CD1c-positive myeloid dendritic cell (primary cell): Measurements from ENCODE around the gene CACNA1C.
A peak's percentile ranks its signal among the peaks of the same experiment; 100 is the strongest.

Experiments used
- DNase-seq: peaks from one replicate; pipeline ENCODE4 v3.0.0-alpha.2; 2016; ENCODE audit errors: extremely low spot score

Gene CACNA1C

DNA sequence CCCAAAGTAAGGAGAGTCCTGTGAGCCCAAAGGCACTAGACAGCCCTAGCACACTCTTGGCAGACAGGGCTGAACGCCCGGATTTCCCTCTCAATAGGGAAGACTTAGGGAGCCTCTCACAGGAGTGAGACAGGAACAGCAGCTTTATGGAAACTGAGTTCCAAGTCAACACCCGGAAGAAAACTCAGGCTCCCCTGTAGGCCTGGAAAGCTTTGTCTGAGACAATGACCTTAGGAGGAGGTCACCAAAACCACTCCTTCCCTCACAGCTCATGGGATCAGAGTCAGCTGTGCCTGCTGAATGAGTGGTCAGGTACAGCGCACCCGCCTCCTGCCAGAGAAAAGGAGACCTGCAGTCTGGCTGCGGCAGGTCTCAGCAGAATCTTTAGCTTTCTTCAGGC is 229.5 kb downstream of the CACNA1C start:
- no peak for DNase-seq

DNA sequence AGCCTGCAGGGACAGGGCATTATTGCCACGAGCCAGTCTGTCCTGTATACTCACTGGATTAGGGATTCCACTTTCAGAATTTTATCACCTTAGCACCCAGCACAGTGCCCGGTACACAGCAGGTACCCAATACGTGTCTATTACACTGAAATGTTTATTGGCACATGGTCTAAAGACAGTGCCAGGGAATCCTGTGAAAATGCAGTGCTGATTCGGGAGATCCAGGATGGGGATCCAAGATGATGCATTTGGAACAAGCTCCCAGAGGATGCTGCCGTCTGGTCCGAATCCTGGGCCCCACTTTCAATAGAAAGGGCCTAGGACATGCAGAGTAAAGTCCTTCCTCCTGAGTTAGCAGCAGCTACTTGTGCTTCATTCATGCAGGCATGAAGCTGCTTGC is 230.7 kb downstream of the CACNA1C start:
- DNase-seq: no peak

DNA sequence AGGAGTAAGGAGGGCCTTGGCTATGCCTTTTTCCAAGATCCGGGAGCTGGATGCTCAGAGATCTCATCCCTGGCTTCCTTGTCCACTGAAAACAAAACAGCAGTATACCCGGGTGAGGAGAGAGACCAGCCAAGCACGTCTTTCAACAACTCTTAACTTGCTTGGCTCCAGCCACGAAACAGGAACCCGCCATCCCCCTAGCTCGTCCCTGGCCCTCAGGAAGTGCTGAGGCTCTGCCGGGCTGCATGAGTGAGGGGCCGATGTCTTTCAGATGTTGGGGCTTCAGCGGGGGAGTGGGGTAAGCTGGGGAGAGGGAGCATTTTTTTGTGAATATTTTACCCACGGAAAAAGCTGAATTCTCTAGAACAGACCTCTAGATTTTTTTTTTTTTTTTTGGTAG is 231.1 kb downstream of the CACNA1C start:
- peak; percentile 27 for DNase-seq

DNA sequence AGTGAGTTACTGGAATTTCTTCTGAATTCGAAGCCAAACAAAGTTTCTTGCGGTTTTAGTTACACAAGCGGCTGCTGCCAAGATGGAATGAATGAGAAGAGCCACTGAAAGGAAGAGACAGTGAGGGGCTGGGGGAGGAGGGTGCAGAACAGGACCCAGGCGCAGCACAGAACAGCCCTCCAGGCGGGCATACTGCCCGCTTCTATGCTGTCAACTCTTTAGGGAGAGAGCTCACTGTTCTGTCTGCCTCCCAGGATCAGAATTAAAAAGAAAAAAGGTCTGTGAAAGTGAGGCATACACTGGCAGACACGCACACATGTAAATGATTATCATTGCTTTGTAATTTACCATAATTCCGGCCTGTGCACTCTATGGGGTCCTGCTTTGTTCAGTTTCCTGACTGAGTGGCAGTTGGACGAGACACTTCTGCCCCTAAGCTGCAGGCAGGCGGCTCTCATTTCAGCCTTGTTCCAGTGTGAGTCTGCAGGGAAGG is 231.6 kb downstream of the CACNA1C start:
- no peak for DNase-seq

DNA sequence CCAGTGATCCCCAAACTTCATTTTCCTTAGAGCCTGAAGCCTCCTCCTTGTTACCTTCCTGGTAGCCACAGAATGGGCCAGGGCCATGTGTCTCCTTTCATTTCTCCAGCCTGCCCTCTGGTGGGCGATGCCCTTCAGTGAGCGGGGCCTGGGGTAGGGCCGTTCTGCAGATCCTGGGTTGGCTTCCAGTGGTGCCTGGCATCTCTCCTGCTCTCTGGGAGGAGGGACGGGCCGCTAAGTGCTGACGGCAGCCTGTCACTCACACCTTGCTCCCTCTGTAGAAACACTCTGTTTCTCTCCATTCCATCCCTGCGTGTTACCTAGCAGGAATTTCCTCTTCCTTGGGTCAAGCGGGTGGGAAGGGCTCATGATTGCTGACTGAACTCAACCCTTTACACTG is 232.1 kb downstream of the CACNA1C start:
- peak; percentile 37 for DNase-seq

DNA sequence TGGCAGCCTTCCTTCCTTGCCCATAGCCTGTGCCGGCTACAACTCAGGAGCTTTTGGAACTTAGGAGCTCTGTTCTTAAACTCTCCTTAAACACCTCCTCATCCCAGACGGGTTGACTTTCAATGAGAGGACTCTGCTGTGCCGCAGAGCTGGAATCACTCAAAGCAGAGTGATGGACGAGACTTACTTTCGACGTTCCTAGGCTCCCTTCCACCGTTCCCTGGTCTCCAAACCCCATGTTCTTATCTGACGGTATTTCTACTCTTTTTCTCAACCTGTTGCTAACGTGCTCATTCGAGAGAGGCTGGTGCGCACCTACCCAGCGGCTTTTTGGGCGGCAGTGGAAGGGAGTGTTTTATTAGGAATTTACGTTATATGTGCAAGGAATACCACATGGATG is 232.7 kb downstream of the CACNA1C start:
- no peak for DNase-seq

DNA sequence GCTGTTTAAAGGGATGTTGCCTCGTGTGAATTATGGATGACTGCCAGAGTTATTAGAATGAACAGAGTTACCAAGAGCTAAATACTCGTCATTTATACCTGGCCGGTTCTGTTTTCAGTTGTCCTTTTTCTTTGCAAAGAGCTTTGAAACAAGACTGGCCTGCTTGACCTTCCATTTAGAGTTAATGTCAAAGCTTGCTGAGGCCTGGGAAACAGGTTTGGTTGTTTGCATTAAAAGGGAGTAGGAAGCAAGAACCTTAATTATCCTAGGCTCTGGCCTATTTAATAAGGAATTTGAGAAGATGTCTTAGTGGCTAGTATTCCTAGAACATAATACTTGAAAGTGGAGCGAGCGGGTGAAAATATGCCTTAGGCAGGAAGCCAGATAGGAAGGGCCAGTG is 233.3 kb downstream of the CACNA1C start:
- no peak for DNase-seq

DNA sequence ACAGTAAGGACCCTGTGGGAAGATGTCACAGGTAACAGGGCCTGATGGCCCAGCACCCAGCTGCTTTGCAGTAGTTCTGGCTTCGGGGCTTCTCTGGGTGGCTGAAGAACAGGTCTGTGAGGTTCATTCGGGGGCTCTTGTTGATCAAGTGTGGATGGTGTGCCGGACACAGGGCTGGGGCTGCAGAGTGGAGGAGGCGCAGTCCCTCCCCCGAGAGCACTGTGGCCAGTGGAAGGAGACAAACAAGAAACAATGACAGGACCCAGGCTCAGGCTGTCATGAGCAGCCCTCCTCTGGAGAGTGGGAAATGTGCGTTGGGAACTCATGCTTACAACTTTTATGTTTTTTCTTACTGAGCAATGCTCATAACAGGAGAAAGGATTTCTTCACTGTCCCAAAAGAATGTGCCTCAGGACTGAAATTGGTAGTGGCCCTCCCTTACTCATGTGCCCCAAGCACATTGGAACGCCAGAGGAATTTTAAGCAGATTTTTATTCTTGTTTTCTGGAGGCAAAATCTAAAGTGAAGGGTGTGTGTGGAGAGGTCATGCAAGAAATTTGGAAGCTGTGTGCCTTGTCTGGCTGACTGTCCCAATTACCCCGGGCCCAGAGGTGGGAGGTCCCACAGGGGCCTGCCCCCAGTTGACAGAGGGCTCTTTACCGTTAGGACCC is 233.8 kb downstream of the CACNA1C start:
- DNase-seq: no peak

DNA sequence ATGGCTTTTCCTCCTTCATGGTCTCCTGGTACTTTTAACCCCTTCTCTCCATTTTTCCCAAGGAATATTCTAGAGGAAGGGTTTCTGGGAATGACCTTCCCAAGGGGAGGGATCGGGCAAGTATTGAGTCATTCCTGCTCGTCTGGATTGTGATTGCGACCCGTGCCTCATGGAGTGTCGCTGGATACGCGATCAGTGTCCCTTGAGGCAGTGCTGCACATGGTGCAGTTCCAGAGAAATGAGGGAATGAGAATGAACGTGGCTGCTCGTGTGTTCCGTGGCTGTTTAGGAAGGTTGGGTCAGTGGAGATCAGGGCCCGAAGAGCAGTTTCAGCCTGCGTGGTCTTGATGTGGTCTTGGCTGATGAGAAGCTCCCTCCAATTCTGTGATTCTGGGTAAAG is 234.4 kb downstream of the CACNA1C start:
- no peak for DNase-seq

DNA sequence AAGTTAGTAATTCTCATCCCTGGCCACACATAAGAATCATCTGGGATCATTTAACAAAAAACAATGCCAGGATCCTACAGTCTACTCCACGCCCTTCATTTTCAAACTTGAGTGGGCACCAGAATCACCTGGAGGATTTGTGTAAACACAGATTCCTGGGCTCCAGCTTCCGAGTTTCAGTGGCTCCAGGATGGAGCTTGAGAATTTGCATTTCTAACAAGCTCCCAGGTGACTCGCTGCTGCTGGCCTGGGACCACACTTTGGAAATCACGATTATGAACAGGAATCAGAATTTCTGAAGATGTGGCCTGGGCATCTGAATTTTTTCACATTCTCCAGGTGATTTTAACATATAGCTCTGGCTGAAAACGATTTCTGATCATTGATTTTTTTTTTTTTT is 234.8 kb downstream of the CACNA1C start:
- DNase-seq: no peak

DNA sequence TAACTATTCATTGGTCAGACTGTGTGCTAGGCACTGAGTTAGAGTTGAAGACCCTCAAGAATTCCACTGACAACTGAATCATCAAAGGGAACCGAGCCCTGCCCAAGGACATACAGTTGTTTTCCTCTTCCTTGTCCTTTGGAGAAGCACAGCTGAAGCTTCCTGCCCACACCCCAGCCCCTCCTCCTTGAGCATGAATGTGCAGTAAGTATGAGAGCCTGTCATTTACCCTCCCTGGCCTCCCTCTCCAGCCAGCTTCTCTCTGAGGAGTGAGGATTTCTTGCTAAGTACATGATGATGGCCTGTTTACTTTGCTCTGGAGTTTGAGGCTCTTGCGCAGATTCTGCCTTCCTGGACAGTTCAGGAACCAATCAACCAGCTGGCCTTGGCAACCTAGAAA is 235.2 kb downstream of the CACNA1C start:
- DNase-seq: peak; percentile 63

DNA sequence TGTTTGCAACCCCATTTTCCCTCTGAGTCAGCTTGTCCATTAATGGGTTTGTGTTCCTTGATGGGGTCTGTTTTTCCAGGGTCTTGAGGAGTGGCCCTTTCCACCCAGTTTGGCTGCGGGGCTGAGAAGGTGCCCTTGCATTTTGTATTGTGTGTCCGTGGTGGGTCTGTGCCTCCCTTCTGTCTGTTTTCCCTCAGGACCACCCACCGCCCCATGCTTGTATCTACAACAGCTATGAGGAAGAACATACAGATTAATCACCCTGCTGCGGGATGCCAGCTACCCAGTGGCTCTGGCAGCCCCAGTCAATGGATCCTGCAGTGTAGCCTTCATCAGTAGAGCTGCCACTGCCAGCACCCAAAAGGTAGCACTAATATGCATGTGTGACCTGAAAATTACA is 235.7 kb downstream of the CACNA1C start:
- DNase-seq: no peak

DNA sequence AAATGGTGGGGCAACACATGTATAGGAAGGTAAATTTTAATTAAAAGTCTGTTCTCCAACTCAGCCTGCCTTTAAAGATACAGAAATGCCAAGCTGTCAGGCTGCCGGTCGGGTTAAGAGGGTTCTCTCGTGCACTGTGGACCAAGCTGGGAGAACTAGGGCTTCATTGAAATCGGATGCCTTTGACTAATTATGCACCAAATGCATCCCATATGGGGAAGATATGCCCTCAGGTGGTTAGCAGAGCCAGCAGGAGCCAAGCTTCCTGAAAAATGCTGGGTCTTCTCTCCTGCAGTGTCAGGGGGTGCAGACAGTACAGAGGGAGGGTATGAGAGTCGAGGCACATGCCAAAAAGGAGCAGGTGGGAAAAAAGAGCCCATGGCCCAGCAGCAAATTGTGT is 236.1 kb downstream of the CACNA1C start:
- no peak for DNase-seq

DNA sequence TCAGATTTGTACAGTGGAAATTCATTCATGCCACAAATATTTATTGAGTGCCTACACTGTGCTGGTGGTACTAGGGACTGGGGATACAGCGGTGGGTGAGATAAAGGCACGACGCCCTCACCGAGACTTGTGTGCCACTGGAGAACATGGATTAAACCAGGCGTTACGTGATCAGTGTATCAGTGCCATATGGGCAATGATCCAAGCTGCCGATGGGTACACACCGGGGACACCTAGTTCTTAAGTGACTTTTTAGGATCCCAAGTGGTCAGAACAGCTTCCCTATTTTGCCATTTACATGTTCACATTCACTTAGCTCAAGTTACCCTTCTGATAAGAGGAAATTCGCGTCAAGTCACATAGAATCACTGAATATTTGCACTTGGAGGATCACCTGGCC is 236.7 kb downstream of the CACNA1C start:
- DNase-seq: peak; percentile 20

DNA sequence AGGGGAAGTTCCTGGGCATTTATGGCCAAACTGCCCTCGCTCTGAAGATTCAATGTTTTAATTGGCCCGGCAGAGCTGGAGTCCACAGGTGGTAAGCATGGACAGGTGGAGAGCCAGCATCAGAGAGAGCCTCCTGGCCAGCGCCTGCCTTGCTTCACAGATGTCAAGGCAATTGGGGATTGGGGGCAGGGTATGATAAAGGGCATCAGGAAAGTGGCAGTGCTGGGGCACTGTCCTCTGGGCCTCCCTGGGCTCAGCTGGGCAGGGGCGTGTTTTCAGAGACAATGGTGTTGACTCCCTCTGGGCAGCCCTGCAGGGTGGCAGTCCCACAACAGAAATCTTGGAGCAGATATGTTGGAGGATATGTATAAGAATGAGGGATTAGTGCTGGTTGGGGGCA is 237.3 kb downstream of the CACNA1C start:
- no peak for DNase-seq

DNA sequence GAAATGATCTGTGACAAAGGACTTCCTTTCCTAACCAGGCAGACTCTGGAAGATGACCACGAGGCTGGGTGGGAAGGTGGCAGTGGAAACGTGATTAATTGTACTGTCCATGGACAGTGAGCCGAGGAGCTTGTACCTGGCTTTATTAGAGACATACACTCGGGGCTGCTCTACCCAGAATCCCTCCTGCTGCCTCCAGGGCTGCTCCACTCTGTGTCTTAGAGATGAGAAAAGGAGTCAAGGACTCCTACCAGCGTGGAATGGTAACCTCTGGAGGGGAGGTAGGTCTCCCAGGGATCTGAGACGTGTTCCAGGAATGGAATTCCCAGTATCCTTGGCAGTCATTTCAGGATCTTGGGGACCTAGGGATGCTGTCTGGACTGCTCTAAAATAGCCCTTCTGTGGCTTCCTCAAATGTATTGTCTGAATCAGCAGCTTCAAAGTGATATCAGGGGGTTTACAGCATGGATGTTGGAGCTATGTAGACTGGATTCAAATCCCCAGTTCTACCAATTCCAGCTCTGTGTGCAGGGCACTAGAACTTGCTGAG is 237.8 kb downstream of the CACNA1C start:
- no peak for DNase-seq

DNA sequence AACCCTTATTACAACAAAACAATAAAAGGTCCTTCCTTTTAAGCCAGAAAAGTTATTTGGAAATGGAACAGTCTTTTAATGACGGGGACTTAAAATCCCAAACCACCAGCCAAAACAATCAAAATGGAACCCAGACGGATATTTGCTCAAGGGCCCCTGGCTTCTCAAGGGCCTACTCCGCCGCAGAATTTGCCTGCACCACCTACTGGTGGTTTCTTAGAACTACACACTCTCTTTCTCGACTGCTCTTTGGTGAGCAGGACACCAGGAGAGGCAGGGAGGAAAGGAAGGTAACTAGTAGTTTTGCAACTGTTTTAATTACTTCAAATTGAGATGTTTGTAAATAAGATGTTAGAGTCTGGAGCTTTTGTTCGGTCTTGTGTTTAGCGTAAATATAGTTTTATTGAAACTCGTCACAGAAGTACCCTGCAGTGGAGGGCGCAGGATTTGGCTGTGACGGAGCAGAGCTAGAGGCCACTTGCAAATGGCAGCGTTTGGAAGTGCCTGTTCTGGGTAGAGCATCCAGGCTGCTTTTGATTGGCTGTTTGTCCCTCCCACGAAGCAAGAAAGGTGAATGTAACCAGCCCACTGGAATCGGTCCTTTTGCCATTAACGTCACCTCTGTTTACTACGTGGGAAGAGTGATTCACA is 238.5 kb downstream of the CACNA1C start:
- DNase-seq: peak; percentile 59

DNA sequence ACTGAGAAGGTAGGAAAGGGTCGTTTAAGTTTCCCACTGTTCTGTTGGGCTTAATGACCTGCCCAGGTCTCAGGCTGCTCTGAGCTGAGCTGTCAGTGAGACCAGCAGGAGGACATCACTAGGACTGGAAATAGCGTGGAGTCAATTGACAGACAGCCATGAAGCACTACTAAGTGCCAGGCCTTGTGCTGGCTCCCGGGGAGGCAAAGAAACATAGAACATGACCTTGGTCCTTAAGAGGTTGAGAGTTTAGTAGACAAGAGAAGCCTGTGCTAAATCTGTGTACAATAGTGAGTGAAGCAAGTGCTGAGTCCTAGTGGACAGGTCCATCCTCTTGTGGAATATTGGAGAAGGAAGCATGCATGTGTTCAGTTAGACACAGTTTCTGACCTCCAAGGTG is 239.2 kb downstream of the CACNA1C start:
- DNase-seq: no peak

DNA sequence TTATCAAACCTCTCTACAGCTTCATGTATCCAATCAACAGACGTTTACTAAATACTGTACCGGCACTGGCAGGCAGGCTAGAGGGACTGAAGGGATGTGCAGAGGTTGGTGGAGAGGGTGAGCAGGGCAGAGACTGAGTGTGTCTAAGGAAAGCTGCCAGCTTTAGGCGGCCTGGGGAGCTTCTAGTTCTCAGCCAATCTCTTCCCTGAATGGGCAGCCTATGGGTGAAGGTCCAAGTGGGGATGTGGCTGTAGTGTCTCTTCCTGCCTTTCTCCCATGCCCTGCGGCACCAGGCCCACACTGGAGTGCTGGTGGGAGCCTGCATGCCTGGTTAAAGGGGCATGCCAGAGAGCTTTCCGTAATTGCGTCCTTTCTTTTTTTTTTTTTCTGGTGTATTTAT is 239.8 kb downstream of the CACNA1C start:
- no peak for DNase-seq

DNA sequence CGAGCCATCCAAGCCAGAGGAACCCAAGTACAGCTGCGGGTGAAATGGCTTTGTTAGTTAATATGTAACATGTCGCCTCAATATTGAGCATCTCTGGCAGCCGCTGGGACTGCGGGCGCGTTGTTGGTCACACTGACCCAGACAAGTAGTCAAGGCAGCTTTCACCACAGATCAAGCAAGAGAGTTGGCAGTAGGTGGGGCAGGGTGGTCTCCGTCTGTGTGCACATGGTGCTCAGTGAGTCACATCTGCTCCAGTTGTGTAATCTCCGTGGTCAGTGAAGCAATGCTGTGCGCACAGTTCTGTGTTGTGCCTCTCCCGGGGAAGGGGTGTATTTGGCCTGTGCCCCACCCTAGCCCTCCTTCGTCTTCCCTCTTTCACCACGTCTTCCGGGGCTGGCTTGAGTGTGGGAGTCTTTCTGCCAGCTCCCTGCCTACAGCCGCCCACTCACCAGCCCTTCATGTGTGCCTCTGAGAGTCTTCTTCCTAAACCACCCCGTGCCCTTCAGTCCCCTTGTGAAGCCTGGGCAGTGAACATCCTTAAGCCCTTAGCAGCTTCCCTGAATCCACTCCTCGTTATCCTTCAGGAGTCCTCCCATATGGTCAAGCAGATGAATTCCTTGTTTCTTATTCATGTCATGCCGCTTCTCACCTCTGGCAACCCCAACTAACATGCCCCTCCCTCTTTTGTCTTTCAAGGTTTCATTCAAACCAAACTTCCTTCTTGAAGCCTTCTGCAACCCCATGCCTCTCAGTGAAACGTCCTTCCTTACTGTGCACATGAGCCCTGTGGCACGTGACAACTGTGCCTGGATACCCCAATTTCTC is 242.1 kb downstream of the CACNA1C start:
- DNase-seq: peak; percentile 89

DNA sequence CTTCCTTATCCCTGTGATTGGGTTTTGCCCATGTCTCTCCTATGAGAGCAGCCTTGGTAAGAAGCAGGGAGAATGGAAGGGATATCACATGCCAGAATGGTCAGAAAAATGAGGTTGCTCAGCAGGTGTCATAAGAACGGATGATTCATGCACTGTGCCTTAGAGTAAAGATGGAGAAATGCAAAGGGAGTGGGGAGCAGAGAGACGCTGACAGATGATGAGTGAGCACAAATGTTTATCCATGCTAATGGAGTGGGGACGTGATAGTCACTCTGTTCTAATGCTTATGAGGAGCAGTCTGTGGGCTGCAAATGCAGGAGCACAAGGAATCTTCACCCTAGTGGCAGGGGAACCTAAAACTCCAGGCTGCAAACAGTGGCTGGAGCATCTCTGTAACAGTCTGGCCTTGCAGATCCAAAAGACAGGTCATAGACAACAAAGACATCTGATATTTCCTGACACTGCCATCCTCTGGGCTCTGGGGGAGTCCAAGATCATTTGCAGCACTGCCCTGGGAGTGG is 243.2 kb downstream of the CACNA1C start:
- DNase-seq: peak; percentile 70

DNA sequence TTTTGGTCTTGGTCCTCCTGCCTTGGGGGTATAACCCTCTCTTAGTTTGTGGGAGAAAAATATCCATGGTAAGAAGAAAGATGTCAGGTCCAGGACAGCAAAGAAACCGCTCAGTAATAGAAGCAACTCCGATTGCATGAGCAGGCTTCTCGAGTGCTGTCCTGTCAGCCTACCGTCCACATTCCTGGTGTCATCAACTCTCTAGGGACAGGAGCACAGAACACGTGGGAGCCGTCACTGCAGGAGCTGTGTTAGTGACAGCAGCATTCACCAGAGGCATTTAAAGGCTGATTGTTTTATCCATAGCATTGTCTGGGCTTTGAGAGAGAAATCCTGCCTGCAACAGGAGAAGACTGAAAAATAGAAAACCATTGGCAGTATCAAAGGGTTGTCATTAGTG is 244.2 kb downstream of the CACNA1C start:
- no peak for DNase-seq
